NCI-H82 treated with DMSO at 0.1 percent for 48 hours (cell line): Measurements from ENCODE around the gene DHDDS.
A peak's percentile ranks its signal among the peaks of the same experiment; 100 is the strongest.

Experiments used
- DNase-seq: peaks from one replicate; lab custom pipeline; 2025; ENCODE audit not compliant: unreplicated experiment; lab: John Stamatoyannopoulos, UW

The DHDDS gene

GRCh38 chr1:26417111-26417759 is 14.9 kb upstream of the DHDDS start:
- peak; percentile 92 for DNase-seq

DNA sequence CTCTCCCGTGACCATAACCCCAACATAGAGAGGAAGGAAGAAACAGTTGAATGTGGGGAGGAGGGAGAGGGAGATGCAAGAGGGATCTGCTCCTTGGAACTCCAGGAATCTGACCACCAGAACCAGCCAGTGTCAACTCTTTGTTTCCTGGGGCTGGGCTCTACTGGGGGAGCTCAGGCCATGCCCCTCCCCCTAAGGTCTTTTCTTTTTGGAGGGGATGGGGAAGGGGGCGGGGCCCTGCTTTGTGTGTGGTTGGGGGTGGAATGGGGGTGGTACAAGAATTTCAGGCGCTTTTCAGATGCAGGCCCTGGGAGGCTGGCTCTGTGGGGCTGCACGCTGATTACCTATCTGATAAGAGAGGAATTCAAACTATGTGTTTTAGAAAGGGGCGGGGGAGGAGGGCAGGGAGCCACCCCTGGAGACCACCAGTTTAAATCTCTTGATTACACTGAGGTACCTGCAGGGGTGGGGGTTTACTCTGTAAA is 13.2 kb upstream of the DHDDS start:
- DNase-seq: no peak

GRCh38 chr1:26419494-26419893 is 12.6 kb upstream of the DHDDS start:
- no peak for DNase-seq

DNA sequence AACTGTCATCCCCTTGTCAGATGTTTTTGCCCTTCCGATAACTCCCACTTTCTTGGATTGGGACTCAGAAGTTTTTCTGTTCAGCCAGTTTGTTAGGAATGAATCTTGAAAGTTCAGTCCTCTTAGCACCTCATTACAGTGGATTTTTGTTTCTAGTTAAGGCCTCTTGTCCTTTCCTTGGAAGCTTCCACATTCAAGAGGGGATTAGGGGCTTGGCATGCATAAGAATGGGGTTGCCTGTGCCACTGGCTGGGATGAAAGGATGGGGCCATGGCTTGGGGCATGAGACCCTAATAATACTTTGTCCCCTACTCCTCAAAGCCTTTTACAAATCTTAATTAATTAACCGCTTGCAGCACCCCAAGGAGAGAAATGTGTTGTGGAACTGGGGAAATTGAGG is 2.4 kb upstream of the DHDDS start:
- DNase-seq: no peak

- DNase-seq: no peak
Measured at GRCh38 chr1:26432793-26433192, 672 bp downstream of the DHDDS start.

GRCh38 chr1:26434161-26434752 is 2.1 kb downstream of the DHDDS start:
- DNase-seq: no peak

GRCh38 chr1:26438041-26438440 is 5.9 kb downstream of the DHDDS start:
- DNase-seq: no peak

- DNase-seq: no peak
Measured at GRCh38 chr1:26440259-26440658, 8.1 kb downstream of the DHDDS start.

GRCh38 chr1:26449868-26450267 is 17.7 kb downstream of the DHDDS start:
- no peak for DNase-seq

- DNase-seq: no peak
Measured at GRCh38 chr1:26450908-26451307, 18.8 kb downstream of the DHDDS start.

GRCh38 chr1:26452459-26453183 is 20.5 kb downstream of the DHDDS start:
- no peak for DNase-seq

- DNase-seq: no peak
Measured at GRCh38 chr1:26459148-26459547, 27.0 kb downstream of the DHDDS start.

DNA sequence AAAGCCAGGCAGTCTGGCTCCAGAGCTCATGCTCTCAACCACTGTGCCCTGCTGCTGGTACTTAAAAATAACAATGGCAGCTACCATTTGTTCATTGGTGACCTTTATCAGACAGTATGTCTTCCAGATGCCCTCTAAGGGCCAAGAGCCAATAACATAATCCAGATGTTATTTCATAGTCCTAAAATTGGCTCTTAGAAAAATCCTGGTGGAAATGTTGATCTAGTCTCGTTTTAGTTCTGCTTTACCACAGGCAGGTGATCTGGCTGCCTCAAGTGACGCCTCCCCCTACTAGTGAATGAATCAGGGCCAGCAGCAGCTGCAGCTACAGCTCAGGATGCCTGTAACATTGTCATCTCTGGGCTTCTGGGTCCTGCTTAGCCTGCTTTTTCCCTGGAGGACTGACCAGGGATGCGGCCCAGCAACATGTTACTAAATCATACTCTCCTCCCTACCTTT is 27.5 kb downstream of the DHDDS start:
- no peak for DNase-seq

DNA sequence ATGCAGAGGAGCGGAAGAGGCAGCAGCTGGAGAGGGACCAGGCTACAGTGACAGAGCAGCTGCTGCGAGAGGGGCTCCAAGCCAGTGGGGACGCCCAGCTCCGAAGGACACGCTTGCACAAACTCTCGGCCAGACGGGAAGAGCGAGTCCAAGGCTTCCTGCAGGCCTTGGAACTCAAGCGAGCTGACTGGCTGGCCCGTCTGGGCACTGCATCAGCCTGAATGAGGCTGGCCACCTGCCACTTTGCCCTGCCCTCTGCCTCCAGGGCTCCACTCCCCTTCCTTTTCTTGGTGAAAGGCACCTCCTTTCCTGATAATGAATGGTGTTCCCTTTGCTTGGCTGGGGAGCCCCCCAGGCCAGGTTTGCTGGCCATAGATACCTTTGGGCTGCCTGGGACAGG is 36.8 kb downstream of the DHDDS start:
- no peak for DNase-seq

DNA sequence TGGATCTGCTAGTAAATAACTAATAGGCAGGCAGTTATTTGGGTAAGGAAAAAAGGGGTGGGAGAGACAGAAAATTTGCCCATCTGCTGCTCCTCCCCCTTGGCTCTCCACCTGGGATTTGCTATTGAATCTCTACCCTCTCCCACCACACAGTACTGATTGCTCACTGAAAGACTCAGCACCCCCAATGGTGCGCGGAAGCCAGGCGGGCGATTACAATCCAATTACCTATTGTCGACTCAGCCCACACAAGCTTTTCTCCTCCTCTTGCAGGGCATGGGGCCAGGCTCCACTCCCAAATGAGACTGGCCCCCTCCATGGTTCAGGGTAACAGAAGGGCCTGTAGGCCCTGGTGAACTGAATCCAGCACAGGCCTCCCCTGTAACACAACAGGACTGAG is 37.4 kb downstream of the DHDDS start:
- DNase-seq: peak; percentile 98

DNA sequence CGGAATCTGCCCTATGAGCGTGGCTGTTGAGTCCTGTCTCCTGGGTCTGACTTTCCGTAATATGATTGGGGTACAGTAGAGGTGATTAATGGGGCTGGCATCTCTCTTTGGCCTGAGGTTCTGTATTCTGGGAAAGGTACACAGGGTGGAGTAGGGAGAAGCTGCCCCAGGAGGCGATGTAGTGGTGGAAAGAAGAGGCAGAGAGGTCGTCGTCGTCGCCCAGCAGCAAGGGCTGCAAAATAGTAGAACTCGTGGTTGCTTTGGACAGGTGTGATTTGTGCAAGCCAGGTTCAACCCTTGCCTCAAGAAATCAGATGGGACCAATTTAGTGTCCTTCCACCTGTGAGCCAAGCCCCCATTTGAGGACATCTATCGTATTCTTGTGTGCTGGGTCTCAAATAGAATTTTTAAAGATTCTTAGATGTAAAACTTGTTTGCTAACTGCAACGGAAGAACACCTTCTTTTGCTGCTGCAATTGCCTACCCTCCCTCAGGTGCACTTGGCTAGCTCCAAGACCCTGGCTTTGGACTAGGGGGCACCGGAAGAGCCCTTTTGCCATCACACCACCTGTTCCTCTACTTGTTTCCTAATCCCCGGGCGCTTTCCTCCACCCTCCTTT is 38.9 kb downstream of the DHDDS start:
- peak; percentile 72 for DNase-seq

GRCh38 chr1:26471498-26472319 is 39.6 kb downstream of the DHDDS start:
- DNase-seq: no peak

DNA sequence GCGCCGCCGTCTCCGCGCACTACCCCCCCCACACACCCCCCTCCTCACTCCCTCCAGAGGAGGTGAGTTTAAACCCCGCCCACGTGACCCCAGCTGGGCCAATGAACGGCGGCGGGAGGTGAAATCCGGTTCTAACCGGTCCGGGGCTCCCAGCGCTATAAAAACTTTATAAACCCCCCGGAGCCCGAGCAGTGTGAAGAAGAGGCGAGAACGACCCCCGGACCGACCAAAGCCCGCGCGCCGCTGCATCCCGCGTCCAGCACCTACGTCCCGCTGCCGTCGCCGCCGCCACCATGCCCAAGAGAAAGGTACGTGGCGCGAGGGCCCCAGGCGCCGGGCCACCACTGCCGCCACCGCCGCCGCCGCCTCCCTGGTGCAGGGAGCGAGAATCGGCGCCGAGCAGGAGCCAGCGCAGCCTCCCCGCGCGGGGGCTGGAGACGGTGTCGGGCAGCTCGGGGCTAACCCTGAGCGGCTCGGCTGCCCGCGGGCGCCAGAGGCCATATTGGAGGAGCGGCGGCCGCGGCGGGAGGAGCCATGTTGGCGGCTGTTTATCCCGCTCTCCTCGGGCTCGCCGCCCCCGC is 40.3 kb downstream of the DHDDS start, which contains the start of gene HMGN2:
TSS of gene HMGN2 (plus strand) at position 121 of the 581 bp plus-strand sequence. CDS start at position 294, 173 bp downstream.
- peak; percentile 86 for DNase-seq

- DNase-seq: peak; percentile 86
Measured at GRCh38 chr1:26472901-26473845, 41.1 kb downstream of the DHDDS start.
